Liver (tissue), 9 donors: ENCODE results near the gene DUSP14. TPM values are rescaled to one million over a fixed set of nuclear protein-coding genes. Genes with fewer than 3 reads are reported as not detected.

Experiments
- DNase-seq: peaks from one replicate; pipeline ENCODE4 v3.0.0-alpha.2; 2017; ENCODE audit warnings: low spot score
- H3K27ac ChIP-seq, 2 donors: one replicate each; pipeline ENCODE4 v1.7.0; 2013; ENCODE audit warnings: inconsistent platforms in 2 of 2, low read length in 2 of 2, control low read depth in 1 of 2, low read depth in 1 of 2, mild to moderate bottlenecking in 1 of 2
- H3K27me3 ChIP-seq, 4 donors: one replicate each; pipeline versions ENCODE4 v1.6.1 to v1.7.0; 2013; ENCODE audit warnings: low read length in 3 of 4, inconsistent platforms in 1 of 4, mild to moderate bottlenecking in 1 of 4, moderate library complexity in 1 of 4; ENCODE audit not compliant: control insufficient read depth in 4 of 4, insufficient read depth in 4 of 4
- H3K36me3 ChIP-seq, 4 donors: one replicate each; pipeline versions ENCODE4 v1.6.1 to v1.7.0; 2013; ENCODE audit warnings: low read length in 3 of 4, mild to moderate bottlenecking in 3 of 4, low read depth in 1 of 4, moderate library complexity in 1 of 4; ENCODE audit not compliant: control insufficient read depth in 4 of 4, insufficient read depth in 3 of 4
- H3K4me1 ChIP-seq, 4 donors: one replicate each; pipeline versions ENCODE4 v1.6.1 to v1.7.0; 2013; ENCODE audit warnings: low read length in 3 of 4, mild to moderate bottlenecking in 3 of 4, moderate library complexity in 1 of 4; ENCODE audit not compliant: control insufficient read depth in 4 of 4, insufficient read depth in 4 of 4
- H3K4me3 ChIP-seq, 3 donors: one replicate each; pipeline versions ENCODE4 v1.6.1 to v1.7.0; 2013; ENCODE audit warnings: low read length in 3 of 3, control low read depth in 1 of 3, low read depth in 1 of 3, mild to moderate bottlenecking in 1 of 3
- H3K9ac ChIP-seq, 2 donors: one replicate each; pipeline ENCODE4 v1.7.0; 2013; ENCODE audit warnings: low read length in 2 of 2, mild to moderate bottlenecking in 2 of 2, moderate library complexity in 2 of 2, control low read depth in 1 of 2, low read depth in 1 of 2
- H3K9me3 ChIP-seq, 4 donors: one replicate each; pipeline versions ENCODE4 v1.6.1 to v1.7.0; 2013; ENCODE audit warnings: low read length in 3 of 4; ENCODE audit not compliant: control insufficient read depth in 4 of 4
- ATF3 ChIP-seq: IDR thresholded peaks from 2 replicates; pipeline ENCODE4 v1.6.1; 2016; ENCODE audit warnings: antibody characterized with exemption
- CTCF ChIP-seq: fragments of 150-350 bp; IDR thresholded peaks from 2 replicates; pipeline ENCODE4 v1.5.1; 2017; ENCODE audit warnings: improper control_type of control experiment, low read depth, low read length; ENCODE audit not compliant: missing input control
- EGR1 ChIP-seq, 2 donors: IDR thresholded peaks; 2 replicates each; pipeline ENCODE4 v1.6.1; 2016 to 2018; ENCODE audit warnings: antibody characterized with exemption in 2 of 2, low read depth in 2 of 2
- FOXA1 ChIP-seq: IDR thresholded peaks from 2 replicates; pipeline ENCODE4 v1.6.1; 2016; ENCODE audit warnings: antibody characterized with exemption
- FOXA2 ChIP-seq: IDR thresholded peaks from 2 replicates; pipeline ENCODE4 v1.6.1; 2016; ENCODE audit warnings: antibody characterized with exemption
- GABPA ChIP-seq, 2 donors: IDR thresholded peaks in 1 of 2; conservative IDR thresholded peaks in 1 of 2; 2 replicates each; pipeline ENCODE4 v1.6.1; 2016; ENCODE audit warnings: antibody characterized with exemption in 2 of 2, mild to moderate bottlenecking in 1 of 2, moderate library complexity in 1 of 2
- HNF4A ChIP-seq, 2 donors: conservative IDR thresholded peaks; 2 replicates each; pipeline ENCODE4 v1.6.1; 2016; ENCODE audit warnings: antibody characterized with exemption in 2 of 2, mild to moderate bottlenecking in 2 of 2
- HNF4G ChIP-seq: IDR thresholded peaks from 2 replicates; pipeline ENCODE4 v1.6.1; 2016; ENCODE audit warnings: antibody characterized with exemption
- JUND ChIP-seq, 2 donors: IDR thresholded peaks; 2 replicates each; pipeline ENCODE4 v1.6.1; 2016; ENCODE audit warnings: antibody characterized with exemption in 2 of 2
- MAX ChIP-seq: IDR thresholded peaks from 2 replicates; pipeline ENCODE4 v1.6.1; 2016; ENCODE audit warnings: antibody characterized with exemption
- NR2F2 ChIP-seq: IDR thresholded peaks from 2 replicates; pipeline ENCODE4 v1.6.1; 2016; ENCODE audit warnings: antibody characterized with exemption
- RAD21 ChIP-seq, 2 donors: IDR thresholded peaks; 2 replicates each; pipeline ENCODE4 v1.6.1; 2016; ENCODE audit warnings: antibody characterized with exemption in 2 of 2, mild to moderate bottlenecking in 2 of 2
- REST ChIP-seq: IDR thresholded peaks from 2 replicates; pipeline ENCODE4 v1.6.1; 2016; ENCODE audit warnings: antibody characterized with exemption, mild to moderate bottlenecking
- RXRA ChIP-seq, 2 donors: IDR thresholded peaks; 2 replicates each; pipeline ENCODE4 v1.6.1; 2017 to 2018; ENCODE audit warnings: antibody characterized with exemption in 2 of 2, mild to moderate bottlenecking in 1 of 2
- SP1 ChIP-seq: IDR thresholded peaks from 2 replicates; pipeline ENCODE4 v1.6.1; 2018; ENCODE audit warnings: antibody characterized with exemption, mild to moderate bottlenecking
- TAF1 ChIP-seq: conservative IDR thresholded peaks from 2 replicates; pipeline ENCODE4 v1.6.1; 2016; ENCODE audit warnings: antibody characterized with exemption, mild to moderate bottlenecking
- YY1 ChIP-seq: IDR thresholded peaks from 2 replicates; pipeline ENCODE4 v1.6.1; 2016; ENCODE audit warnings: antibody characterized with exemption, mild to moderate bottlenecking
- ZBTB33 ChIP-seq: IDR thresholded peaks from 2 replicates; pipeline ENCODE4 v1.6.1; 2016; ENCODE audit warnings: antibody characterized with exemption
- WGBS: extraction: QIAGEN DNeasy Blood & Tissue Kit; methylation state at CpG from one replicate; pipeline ENCODE4 v1.1.7; 2013; 5-methylcytosine and 5-hydroxymethylcytosine counted together
- polyA plus RNA-seq, 2 donors: library from polyadenylated mRNA; stranded (reverse) in 1 of 2; unstranded in 1 of 2; fragments of 200-250 nt in 1 of 2; fragments of >200 nt in 1 of 2; fragmentation: Nextera tagmentation in 1 of 2; extraction: Ambion mirVana in 1 of 2; gene quantifications; one replicate each; pipeline versions ENCODE4 v1.2.1 to v1.2.3, GENCODE V29; 2013 to 2015
- total RNA-seq, 2 donors: library from RNA; depleted of rRNA; stranded (reverse); fragments of >200 nt; gene quantifications; one replicate each; pipeline ENCODE4 v1.2.3, GENCODE V29; 2014
- donor health status: healthy.
- donor health status: healthy.
- donor health status: healthy.
- donor health status: healthy.
- donor health status: healthy.

Gene DUSP14
- total and polyA plus RNA-seq, 4 donors, result 6.3 to 15.7 (median 13.8) TPM

- H3K9ac ChIP-seq, result no peak overlapping the region
- H3K27ac ChIP-seq, result no peak overlapping the region
- no peaks in the 10 kb centered on the region for H3K4me1 ChIP-seq
- H3K4me3 ChIP-seq, result no peak overlapping the region
- H3K36me3 ChIP-seq, result peaks cover 3 to 31% (median 17%) of the 10 kb centered on the region in 4 donors
- no peak for DNase-seq
- TF ChIP-seq ZBTB33, result no peak
- TF ChIP-seq NR2F2, result no peak
- TF ChIP-seq MAX, result no peak
- TF ChIP-seq ATF3, result no peak
- no peak for TF ChIP-seq HNF4G
- TF ChIP-seq TAF1, result no peak
- TF ChIP-seq JUND (IDR thresholded peaks at IDR 0.05), result no peak
- TF ChIP-seq SP1, result no peak
- TF ChIP-seq EGR1 (IDR thresholded peaks at IDR 0.05; ENCODE audit: low read depth in 2 of 2), result no peak
- TF ChIP-seq CTCF, result no peak
- TF ChIP-seq RXRA (IDR thresholded peaks at IDR 0.05), result no peak
- TF ChIP-seq FOXA2, result no peak
- TF ChIP-seq RAD21 (IDR thresholded peaks at IDR 0.05), result no peak
- TF ChIP-seq GABPA (IDR thresholded peaks at IDR 0.05 in 1 of 2, conservative IDR thresholded peaks at IDR 0.05 in 1 of 2), result no peak
- TF ChIP-seq FOXA1, result no peak
- TF ChIP-seq REST, result no peak
- TF ChIP-seq YY1, result no peak
- no peak for TF ChIP-seq HNF4A (conservative IDR thresholded peaks at IDR 0.05)
- WGBS, result 98% methylated on average over 2 of the region's 2 CpGs
- H3K27me3 ChIP-seq, result no peaks in the 10 kb centered on the region
- no peaks in the 10 kb centered on the region for H3K9me3 ChIP-seq
Measured at GRCh38 chr17:37480427-37480826, 9.3 kb upstream of the DUSP14 start.
